Lung (tissue), 12 donors: ENCODE measurements around the gene ZNF302. TPM values are rescaled to one million over a fixed set of nuclear protein-coding genes. Genes with fewer than 3 reads are reported as not detected.

Experiments used
- ATAC-seq: fragments of 200-7000 bp; cut with Tn5 transposase; one replicate; pipeline ENCODE4 v1.9.1; 2020; ENCODE audit warnings: moderate number of reproducible peaks; ENCODE audit not compliant: insufficient read depth, low FRiP score
- DNase-seq, 3 donors: peaks; one replicate each; pipeline ENCODE4 v3.0.0-alpha.2; 2013 to 2017
- H3K27ac ChIP-seq, 2 donors: one replicate each; pipeline ENCODE4 v1.5.1; 2013; ENCODE audit warnings: mild to moderate bottlenecking in 2 of 2, moderate library complexity in 2 of 2, control low read depth in 1 of 2, inconsistent platforms in 1 of 2, low read depth in 1 of 2, low read length in 1 of 2
- H3K27me3 ChIP-seq, 3 donors: one replicate each; pipeline ENCODE4 v1.5.1; 2013; ENCODE audit warnings: low read length in 2 of 3; ENCODE audit not compliant: control insufficient read depth in 3 of 3, insufficient read depth in 3 of 3
- H3K36me3 ChIP-seq, 4 donors: one replicate each; pipeline ENCODE4 v1.5.1; 2013; ENCODE audit warnings: low read length in 4 of 4, mild to moderate bottlenecking in 1 of 4, moderate library complexity in 1 of 4; ENCODE audit not compliant: control insufficient read depth in 4 of 4, insufficient read depth in 4 of 4
- H3K4me1 ChIP-seq, 5 donors: one replicate each; pipeline ENCODE4 v1.5.1; 2013; ENCODE audit warnings: low read length in 5 of 5, mild to moderate bottlenecking in 2 of 5, moderate library complexity in 1 of 5; ENCODE audit not compliant: control insufficient read depth in 5 of 5, insufficient read depth in 5 of 5
- H3K4me3 ChIP-seq: one replicate; pipeline ENCODE4 v1.5.1; 2013; ENCODE audit warnings: mild to moderate bottlenecking, control low read depth, moderate library complexity
- H3K9ac ChIP-seq, 2 donors: one replicate each; pipeline ENCODE4 v1.5.1; 2013; ENCODE audit warnings: low read length in 2 of 2, control low read depth in 1 of 2; ENCODE audit not compliant: insufficient read depth in 1 of 2
- H3K9me3 ChIP-seq, 4 donors: one replicate each; pipeline ENCODE4 v1.5.1; 2013; ENCODE audit warnings: low read length in 3 of 4, mild to moderate bottlenecking in 1 of 4, moderate library complexity in 1 of 4; ENCODE audit not compliant: control insufficient read depth in 4 of 4, insufficient read depth in 3 of 4
- WGBS, 2 donors: extraction: QIAGEN DNeasy Blood & Tissue Kit; methylation state at CpG; one replicate each; pipeline ENCODE4 v1.1.7; 2013; 5-methylcytosine and 5-hydroxymethylcytosine counted together
- polyA plus RNA-seq, 2 donors: library from polyadenylated mRNA; stranded (reverse); fragments of 200-250 nt; gene quantifications; one replicate each; pipeline ENCODE4 v1.2.1, GENCODE V29; 2013
- total RNA-seq, 2 donors: library from RNA; depleted of rRNA in 1 of 2; stranded (reverse); fragments of >200 nt in 1 of 2; gene quantifications; one replicate each; pipeline ENCODE4 v1.2.1, GENCODE V29; 2014 to 2021
- TF ChIP-seq, protein P1 (sequence below): IDR thresholded peaks from 2 replicates; pipeline ENCODE4 v1.5.1; 2012; ENCODE audit warnings: mild to moderate bottlenecking; ENCODE audit errors: control extremely low read depth, extremely low read depth
- donor health status: control.
- donor health status: control.
- donor health status: Bipolar disorder and iron deficiency.
- donor health status: healthy.
- donor health status: DM: yes; HTN: yes; CAD: no.

The ZNF302 gene
- total and polyA plus RNA-seq, 4 donors: 10.5 to 50.4 (median 21.9) TPM

DNA sequence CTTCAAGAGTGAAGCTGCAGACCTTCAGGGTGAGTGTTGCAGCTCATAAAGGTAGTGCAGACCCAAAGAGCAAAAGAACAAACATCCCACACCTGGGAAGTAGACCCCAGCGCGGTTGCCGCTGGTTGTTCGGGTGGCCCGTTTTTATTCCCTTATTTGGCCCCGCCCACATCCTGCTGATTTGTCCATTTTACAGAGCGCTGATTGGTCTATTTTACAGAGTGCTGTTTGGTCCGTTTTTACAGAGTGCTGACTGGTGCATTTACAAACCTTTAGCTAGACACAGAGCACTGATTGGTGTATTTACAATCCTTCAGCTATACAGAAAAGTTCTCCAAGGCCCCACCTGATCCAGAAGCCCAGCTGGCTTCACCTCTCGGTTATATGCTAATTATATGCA, 1.6 kb upstream of the ZNF302 start:
- Histone ChIP-seq H3K4me1 (peaks cover 0 to 15% (median 7%) of the 10 kb centered on the region in 5 donors), H3K9me3 (peaks cover 0 to 6% (median 5%) of the 10 kb centered on the region in 4 donors), H3K36me3 (peaks cover 0 to 24% (median 15%) of the 10 kb centered on the region in 4 donors), H3K9ac (no peak overlapping the region), H3K27me3 (no peaks in the 10 kb centered on the region), H3K4me3 (no peak overlapping the region), H3K27ac (no peak overlapping the region)
- TF ChIP-seq, protein P1, sequence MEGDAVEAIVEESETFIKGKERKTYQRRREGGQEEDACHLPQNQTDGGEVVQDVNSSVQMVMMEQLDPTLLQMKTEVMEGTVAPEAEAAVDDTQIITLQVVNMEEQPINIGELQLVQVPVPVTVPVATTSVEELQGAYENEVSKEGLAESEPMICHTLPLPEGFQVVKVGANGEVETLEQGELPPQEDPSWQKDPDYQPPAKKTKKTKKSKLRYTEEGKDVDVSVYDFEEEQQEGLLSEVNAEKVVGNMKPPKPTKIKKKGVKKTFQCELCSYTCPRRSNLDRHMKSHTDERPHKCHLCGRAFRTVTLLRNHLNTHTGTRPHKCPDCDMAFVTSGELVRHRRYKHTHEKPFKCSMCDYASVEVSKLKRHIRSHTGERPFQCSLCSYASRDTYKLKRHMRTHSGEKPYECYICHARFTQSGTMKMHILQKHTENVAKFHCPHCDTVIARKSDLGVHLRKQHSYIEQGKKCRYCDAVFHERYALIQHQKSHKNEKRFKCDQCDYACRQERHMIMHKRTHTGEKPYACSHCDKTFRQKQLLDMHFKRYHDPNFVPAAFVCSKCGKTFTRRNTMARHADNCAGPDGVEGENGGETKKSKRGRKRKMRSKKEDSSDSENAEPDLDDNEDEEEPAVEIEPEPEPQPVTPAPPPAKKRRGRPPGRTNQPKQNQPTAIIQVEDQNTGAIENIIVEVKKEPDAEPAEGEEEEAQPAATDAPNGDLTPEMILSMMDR: no peak
- 95 to 96% methylated on average over 9 of the region's 9 CpGs for WGBS, 2 donors
- no peak for ATAC-seq
- DNase-seq: no peak

DNA sequence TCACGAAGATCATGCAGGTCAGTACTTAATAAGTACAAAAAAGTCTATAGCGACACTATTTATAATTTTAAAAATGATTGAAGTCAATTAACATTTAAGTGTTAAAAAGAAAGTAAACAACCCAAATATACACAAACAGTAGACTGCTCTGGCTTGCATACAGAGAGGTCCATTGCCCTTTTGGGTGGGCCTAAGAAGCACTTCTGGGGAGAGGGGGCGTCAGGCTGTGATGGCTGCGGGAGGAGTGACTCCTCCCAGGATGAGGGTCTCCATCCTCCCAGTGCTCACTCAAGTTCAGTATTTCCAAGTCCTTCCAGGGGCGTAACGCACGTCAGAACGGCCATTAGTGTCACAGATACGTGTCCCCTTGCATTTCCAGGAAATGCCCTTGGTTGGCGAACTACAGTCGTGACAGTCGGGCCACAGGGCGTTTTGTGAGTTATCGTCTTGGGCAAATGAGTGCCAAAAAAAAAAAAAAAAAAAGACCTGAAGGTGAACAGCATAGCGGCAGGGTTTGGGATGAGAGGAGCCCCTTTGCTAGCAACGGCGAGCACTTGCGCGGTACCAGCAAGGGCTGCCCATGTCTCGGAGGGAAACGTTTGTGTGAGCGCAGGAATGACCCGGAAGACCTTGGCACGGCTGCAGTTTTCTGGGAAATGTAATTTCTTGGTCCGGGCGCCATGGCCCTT, 637 bp upstream of the ZNF302 start, which contains the start of gene SCGB2B2:
SCGB2B2 (minus strand) TSS at position 463 of the 689 bp plus-strand sequence. CDS start 82,596 bp downstream, outside the sequence.
- 5% methylated on average over 26 of the region's 26 CpGs for WGBS, 2 donors
- Histone ChIP-seq H3K27me3 (no peaks in the 10 kb centered on the region), H3K9me3 (peaks cover 0 to 10% (median 6%) of the 10 kb centered on the region in 4 donors), H3K36me3 (peaks cover 6 to 31% (median 20%) of the 10 kb centered on the region in 4 donors), H3K9ac (peak within 1 kb of the TSS; percentile 93 to 98), H3K27ac (peak within 1 kb of the TSS; percentile 98 to 100), H3K4me3 (peak within 1 kb of the TSS; percentile 95), H3K4me1 (peaks cover 0 to 15% (median 7%) of the 10 kb centered on the region in 5 donors)
- ATAC-seq (peak; percentile 85), DNase-seq (peak; percentile 76 to 94 (median 87))
- TF ChIP-seq, protein P1: no peak

DNA sequence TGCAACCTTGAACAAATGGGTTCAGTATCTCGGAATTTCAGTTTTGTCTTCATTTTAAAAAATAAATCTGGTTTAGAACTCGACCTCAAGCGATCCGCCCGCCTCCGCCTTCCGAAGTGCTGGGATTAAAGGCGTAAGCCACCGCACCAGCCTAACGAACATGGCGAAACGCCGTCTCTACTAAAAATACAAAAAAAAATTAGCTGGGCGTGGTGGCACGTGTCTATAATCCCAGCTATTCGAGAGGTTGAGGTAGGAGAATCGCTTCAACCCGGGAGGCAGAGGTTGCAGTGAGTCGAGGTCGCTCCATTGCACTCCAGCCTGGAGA, 571 bp downstream of the ZNF302 start:
- H3K27me3 ChIP-seq: no peaks in the 10 kb centered on the region
- peaks cover 0 to 14% (median 11%) of the 10 kb centered on the region in 4 donors for H3K9me3 ChIP-seq
- H3K36me3 ChIP-seq: peaks cover 11 to 43% (median 27%) of the 10 kb centered on the region in 4 donors
- H3K27ac ChIP-seq: peak overlapping the region; percentile 98 to 100
- no peak for DNase-seq
- H3K4me3 ChIP-seq: peak overlapping the region; percentile 95
- no peak for ATAC-seq
- WGBS, 2 donors: 3 to 4% methylated on average over 20 of the region's 20 CpGs
- H3K9ac ChIP-seq: peak overlapping the region; percentile 93 to 98
- peaks cover 0 to 15% (median 7%) of the 10 kb centered on the region in 5 donors for H3K4me1 ChIP-seq
- TF ChIP-seq, protein P1: no peak
